ENCODE data around the gene NEK4. TPM values are rescaled to one million over a fixed set of nuclear protein-coding genes. Genes with fewer than 3 reads are reported as not detected.

NEK4 gene
- total and polyA plus RNA-seq, 7 experiments from 2014 or later, result 9.0 to 28.4 (median 15.4) TPM

DNA sequence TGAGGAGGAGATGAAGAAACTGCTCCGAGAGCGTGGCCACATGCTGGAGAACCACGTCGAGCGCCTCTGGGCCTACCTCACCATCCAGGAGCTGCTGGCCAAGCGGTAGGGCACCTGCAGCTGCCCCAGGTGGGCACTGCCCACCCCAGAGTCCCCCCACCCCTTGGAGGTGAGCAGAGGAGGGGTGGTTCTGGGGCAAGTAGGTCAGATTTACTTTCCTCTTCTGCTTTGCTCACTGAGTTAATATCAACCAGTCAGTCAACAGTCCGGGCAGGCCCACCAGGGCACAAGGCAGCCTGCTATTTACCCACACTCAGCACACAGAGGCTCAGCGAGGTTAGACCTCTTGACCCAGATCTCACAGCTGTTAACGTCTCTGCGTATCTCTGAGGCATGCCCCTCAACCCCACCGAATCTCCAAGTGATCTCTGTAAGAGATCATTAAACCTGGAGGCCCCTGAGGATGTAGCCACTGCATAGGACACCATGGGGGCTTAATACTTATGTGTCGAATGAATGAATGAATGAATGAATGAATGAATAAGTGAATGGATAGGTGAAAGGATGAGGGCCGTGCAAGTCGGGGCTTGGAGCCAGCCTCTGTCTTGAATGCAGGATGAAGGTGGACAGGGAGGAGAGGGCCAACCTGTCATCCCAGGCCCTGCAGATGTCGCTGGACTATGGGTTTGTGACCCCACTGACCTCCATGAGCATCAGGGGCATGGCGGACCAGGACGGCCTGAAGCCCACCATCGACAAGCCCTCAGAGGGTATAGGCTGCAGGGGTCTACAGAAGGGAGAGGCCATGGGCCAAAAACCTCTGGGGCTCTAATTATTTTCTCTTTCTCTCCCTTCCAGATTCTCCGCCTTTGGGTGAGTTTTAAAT, 15.8 kb upstream of the NEK4 start:
- no peaks in the 10 kb centered on the region for H3K9me3 Mint-ChIP-seq
- H3K27me3 ChIP-seq (ENCODE audit: control insufficient read depth in 2 of 2, insufficient read depth in 2 of 2, low read length in 2 of 2), result no peaks in the 10 kb centered on the region
- ChIA-PET POLR2A (no interaction called here), CTCF (no interaction called here)
- H3K4me3 ChIP-seq (ENCODE audit: low read length), result no peak overlapping the region
- no peak for DNase-seq
- H3K9me3 ChIP-seq (ENCODE audit: control insufficient read depth in 2 of 3, low read length in 3 of 3), result no peaks in the 10 kb centered on the region
- no peak for ATAC-seq
- H3K36me3 ChIP-seq (ENCODE audit: control insufficient read depth in 2 of 3, insufficient read depth in 3 of 3, low read length in 3 of 3), result no peaks in the 10 kb centered on the region
- no peak overlapping the region for H3K27ac Mint-ChIP-seq
- H3K4me1 Mint-ChIP-seq, result peaks cover 0 to 6% (median 0%) of the 10 kb centered on the region in 7 donors
- intact Hi-C loops (cut with micrococcal nuclease), result no loop called here
- peaks cover 0 to 11% (median 3%) of the 10 kb centered on the region in 5 donors for H3K27me3 Mint-ChIP-seq
- no peaks in the 10 kb centered on the region for H3K36me3 Mint-ChIP-seq
- H3K4me3 Mint-ChIP-seq, result no peak overlapping the region
- no peak overlapping the region for H3K27ac ChIP-seq (ENCODE audit: low read depth, low read length)
- no peaks in the 10 kb centered on the region for H3K4me1 ChIP-seq (ENCODE audit: control insufficient read depth in 2 of 2, insufficient read depth in 2 of 2, low read length in 2 of 2)

DNA sequence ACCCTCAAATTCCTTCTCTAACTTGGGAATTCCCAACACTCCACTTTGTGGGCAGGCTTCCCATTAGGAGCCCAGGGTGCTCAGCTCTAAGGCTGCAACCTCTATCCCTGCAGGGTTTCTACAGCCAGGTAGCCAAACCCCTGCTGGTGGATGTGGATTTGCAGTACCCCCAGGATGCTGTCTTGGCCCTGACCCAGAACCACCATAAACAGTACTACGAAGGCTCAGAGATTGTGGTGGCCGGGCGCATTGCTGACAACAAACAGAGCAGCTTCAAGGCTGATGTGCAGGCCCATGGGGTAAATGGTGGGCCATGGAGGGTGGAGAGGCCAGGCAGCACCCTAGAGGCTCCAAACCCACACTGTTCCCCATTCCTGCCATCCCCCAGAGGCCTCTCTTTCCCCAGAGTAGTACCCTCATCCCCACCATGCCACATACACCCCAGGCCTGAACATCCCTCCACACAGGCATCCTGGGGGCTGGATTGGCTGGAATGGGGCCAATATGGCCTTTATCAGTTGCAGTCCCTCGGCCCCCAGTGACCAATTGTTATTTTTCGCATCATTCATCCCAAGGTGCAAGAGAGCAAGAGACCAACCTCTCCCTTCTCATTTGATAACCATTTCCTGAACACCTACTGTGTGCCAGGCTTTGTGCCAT, 14.3 kb upstream of the NEK4 start:
- Histone ChIP-seq H3K27me3 (ENCODE audit: control insufficient read depth in 2 of 2, insufficient read depth in 2 of 2, low read length in 2 of 2) (no peaks in the 10 kb centered on the region), H3K27ac (ENCODE audit: low read depth, low read length) (no peak overlapping the region), H3K36me3 (ENCODE audit: control insufficient read depth in 2 of 3, insufficient read depth in 3 of 3, low read length in 3 of 3) (no peaks in the 10 kb centered on the region), H3K9me3 (ENCODE audit: control insufficient read depth in 2 of 3, low read length in 3 of 3) (no peaks in the 10 kb centered on the region), H3K4me3 (ENCODE audit: low read length) (no peak overlapping the region), H3K4me1 (ENCODE audit: control insufficient read depth in 2 of 2, insufficient read depth in 2 of 2, low read length in 2 of 2) (no peaks in the 10 kb centered on the region)
- Mint-ChIP-seq H3K36me3 (no peaks in the 10 kb centered on the region), H3K27me3 (peaks cover 0 to 11% (median 3%) of the 10 kb centered on the region in 5 donors), H3K9me3 (no peaks in the 10 kb centered on the region), H3K4me1 (peaks cover 0 to 6% (median 0%) of the 10 kb centered on the region in 7 donors), H3K4me3 (no peak overlapping the region), H3K27ac (no peak overlapping the region)
- POLR2A ChIA-PET, result no interaction called here
- CTCF ChIA-PET, result no interaction called here
- intact Hi-C loops (cut with micrococcal nuclease), result no loop called here
- ATAC-seq, result no peak
- no peak for DNase-seq

DNA sequence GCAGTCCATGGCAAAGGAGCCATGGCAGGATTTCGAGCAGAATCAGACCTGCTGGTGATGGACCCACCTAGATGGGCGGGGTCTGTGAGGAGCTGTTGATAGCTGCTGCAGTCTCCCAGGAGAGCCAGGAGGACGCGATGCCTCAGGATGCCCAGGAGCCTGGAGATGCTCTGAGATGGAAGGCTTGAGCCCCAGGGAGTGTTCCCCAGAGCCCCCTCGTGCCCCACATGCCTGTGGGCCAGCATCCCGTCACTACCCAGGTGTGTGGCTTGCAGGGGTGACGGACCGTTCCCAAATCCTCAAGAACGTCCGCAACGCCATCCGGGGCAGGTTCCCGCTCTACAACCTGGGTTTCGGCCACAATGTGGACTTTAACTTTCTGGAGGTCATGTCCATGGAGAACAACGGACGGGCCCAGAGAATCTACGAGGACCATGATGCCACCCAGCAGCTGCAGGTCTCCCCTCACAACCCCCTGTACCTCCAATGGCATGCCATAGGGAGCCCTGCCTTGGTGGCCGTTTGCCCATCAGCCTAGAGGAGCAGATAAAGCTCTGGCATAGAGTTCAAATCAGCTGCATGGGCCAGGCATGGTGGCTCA, 13.4 kb upstream of the NEK4 start:
- H3K36me3 Mint-ChIP-seq, result no peaks in the 10 kb centered on the region
- Histone ChIP-seq H3K36me3 (ENCODE audit: control insufficient read depth in 2 of 3, insufficient read depth in 3 of 3, low read length in 3 of 3) (no peaks in the 10 kb centered on the region), H3K4me3 (ENCODE audit: low read length) (no peak overlapping the region), H3K27me3 (ENCODE audit: control insufficient read depth in 2 of 2, insufficient read depth in 2 of 2, low read length in 2 of 2) (no peaks in the 10 kb centered on the region), H3K9me3 (ENCODE audit: control insufficient read depth in 2 of 3, low read length in 3 of 3) (no peaks in the 10 kb centered on the region), H3K4me1 (ENCODE audit: control insufficient read depth in 2 of 2, insufficient read depth in 2 of 2, low read length in 2 of 2) (no peaks in the 10 kb centered on the region), H3K27ac (ENCODE audit: low read depth, low read length) (no peak overlapping the region)
- no peak for ATAC-seq
- no peak overlapping the region for H3K4me3 Mint-ChIP-seq
- DNase-seq, result no peak
- H3K27me3 Mint-ChIP-seq, result peaks cover 0 to 14% (median 3%) of the 10 kb centered on the region in 5 donors
- H3K27ac Mint-ChIP-seq, result no peak overlapping the region
- CTCF ChIA-PET, result no interaction called here
- POLR2A ChIA-PET, result no interaction called here
- no peaks in the 10 kb centered on the region for H3K9me3 Mint-ChIP-seq
- H3K4me1 Mint-ChIP-seq, result peaks cover 0 to 9% (median 0%) of the 10 kb centered on the region in 7 donors
- intact Hi-C loops (cut with micrococcal nuclease), result no loop called here

DNA sequence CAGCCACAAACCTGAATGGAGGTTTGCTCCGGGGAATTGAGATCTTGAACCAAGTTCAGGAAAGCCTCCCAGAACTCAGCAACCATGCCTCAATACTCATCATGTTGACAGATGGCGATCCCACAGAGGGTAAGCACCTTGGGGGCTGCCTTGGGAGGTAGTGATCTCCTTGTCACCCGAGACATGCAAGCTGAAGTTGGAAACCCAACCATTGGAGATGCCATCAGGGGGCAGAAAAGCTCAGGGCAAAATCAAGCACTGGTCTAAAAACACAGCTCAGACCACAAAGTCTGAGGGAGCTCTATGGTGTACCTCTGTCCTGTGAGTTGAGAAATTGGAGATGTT, 12.4 kb upstream of the NEK4 start:
- Mint-ChIP-seq H3K9me3 (no peaks in the 10 kb centered on the region), H3K4me3 (no peak overlapping the region), H3K4me1 (peaks cover 0 to 9% (median 0%) of the 10 kb centered on the region in 7 donors), H3K27me3 (peaks cover 0 to 14% (median 3%) of the 10 kb centered on the region in 5 donors), H3K27ac (no peak overlapping the region), H3K36me3 (no peaks in the 10 kb centered on the region)
- Histone ChIP-seq H3K9me3 (ENCODE audit: control insufficient read depth in 2 of 3, low read length in 3 of 3) (no peaks in the 10 kb centered on the region), H3K4me1 (ENCODE audit: control insufficient read depth in 2 of 2, insufficient read depth in 2 of 2, low read length in 2 of 2) (no peaks in the 10 kb centered on the region), H3K36me3 (ENCODE audit: control insufficient read depth in 2 of 3, insufficient read depth in 3 of 3, low read length in 3 of 3) (no peaks in the 10 kb centered on the region), H3K27me3 (ENCODE audit: control insufficient read depth in 2 of 2, insufficient read depth in 2 of 2, low read length in 2 of 2) (no peaks in the 10 kb centered on the region), H3K27ac (ENCODE audit: low read depth, low read length) (no peak overlapping the region), H3K4me3 (ENCODE audit: low read length) (no peak overlapping the region)
- no peak for ATAC-seq
- no peak for DNase-seq
- POLR2A ChIA-PET, result no interaction called here
- CTCF ChIA-PET, result no interaction called here
- intact Hi-C loops (cut with micrococcal nuclease), result no loop called here

DNA sequence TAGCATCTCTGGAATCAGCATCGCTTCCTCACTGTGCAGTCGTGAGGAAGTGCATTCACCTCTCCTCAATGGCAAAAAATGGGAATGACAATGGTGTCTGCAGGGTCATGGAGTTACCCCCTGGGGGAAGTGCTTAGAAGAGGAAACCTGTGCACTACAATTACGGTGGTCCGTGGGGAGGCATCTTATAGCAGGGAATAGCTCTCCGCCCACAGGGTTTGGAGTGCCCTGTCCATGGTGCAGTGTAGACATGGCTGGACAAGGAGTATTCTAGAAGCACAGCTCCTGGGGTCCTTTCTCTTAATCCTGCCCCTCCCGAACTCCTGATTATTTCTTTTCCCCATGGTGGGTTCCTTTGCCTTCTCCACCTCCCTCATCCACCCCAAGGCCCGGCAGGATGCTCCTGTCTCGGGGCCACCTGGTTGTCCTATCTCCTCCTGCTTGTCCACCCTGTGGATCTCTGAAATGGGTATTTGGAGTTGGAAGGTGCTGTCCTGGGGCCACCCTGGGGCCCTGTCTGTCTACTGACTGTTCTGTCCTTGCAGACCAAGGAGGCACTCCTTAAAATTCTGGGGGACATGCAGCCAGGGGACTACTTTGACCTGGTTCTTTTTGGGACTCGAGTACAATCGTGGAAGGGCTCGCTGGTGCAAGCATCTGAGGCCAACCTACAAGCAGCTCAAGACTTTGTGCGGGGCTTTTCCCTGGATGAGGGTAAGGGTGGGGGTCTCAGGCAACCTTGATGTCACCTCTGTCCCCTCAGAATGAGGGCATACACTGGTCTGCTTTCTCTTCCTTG, 11.9 kb upstream of the NEK4 start:
- intact Hi-C loops (cut with micrococcal nuclease), result no loop called here
- Mint-ChIP-seq H3K27me3 (peaks cover 0 to 14% (median 3%) of the 10 kb centered on the region in 5 donors), H3K27ac (no peak overlapping the region), H3K36me3 (no peaks in the 10 kb centered on the region), H3K9me3 (no peaks in the 10 kb centered on the region), H3K4me3 (no peak overlapping the region), H3K4me1 (peaks cover 0 to 11% (median 0%) of the 10 kb centered on the region in 7 donors)
- no peak for DNase-seq
- CTCF ChIA-PET, result no interaction called here
- H3K36me3 ChIP-seq (ENCODE audit: control insufficient read depth in 2 of 3, insufficient read depth in 3 of 3, low read length in 3 of 3), result no peaks in the 10 kb centered on the region
- H3K4me3 ChIP-seq (ENCODE audit: low read length), result no peak overlapping the region
- H3K4me1 ChIP-seq (ENCODE audit: control insufficient read depth in 2 of 2, insufficient read depth in 2 of 2, low read length in 2 of 2), result no peaks in the 10 kb centered on the region
- no peak overlapping the region for H3K27ac ChIP-seq (ENCODE audit: low read depth, low read length)
- no peak for ATAC-seq
- no peaks in the 10 kb centered on the region for H3K9me3 ChIP-seq (ENCODE audit: control insufficient read depth in 2 of 3, low read length in 3 of 3)
- H3K27me3 ChIP-seq (ENCODE audit: control insufficient read depth in 2 of 2, insufficient read depth in 2 of 2, low read length in 2 of 2), result no peaks in the 10 kb centered on the region
- POLR2A ChIA-PET, result no interaction called here

DNA sequence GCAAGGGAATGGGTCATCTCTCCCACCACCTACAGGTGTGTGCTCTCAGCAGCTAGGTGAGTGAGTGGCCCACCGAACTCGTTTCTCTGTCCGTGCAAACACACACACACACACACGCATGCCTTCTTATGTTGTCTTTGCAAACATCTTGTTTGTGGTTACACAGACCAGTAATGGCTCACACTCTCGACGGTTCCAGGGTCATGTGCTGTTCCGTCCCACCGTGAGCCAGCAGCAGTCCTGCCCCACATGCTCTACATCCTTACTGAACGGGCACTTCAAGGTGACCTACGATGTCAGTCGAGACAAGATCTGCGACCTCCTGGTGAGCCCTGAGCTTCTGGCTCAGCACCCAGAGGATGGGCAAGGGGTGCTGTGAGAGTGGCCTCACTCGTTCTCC, 11.0 kb upstream of the NEK4 start:
- ChIA-PET POLR2A (no interaction called here), CTCF (no interaction called here)
- Histone ChIP-seq H3K36me3 (ENCODE audit: control insufficient read depth in 2 of 3, insufficient read depth in 3 of 3, low read length in 3 of 3) (no peaks in the 10 kb centered on the region), H3K27ac (ENCODE audit: low read depth, low read length) (no peak overlapping the region), H3K4me1 (ENCODE audit: control insufficient read depth in 2 of 2, insufficient read depth in 2 of 2, low read length in 2 of 2) (no peaks in the 10 kb centered on the region), H3K9me3 (ENCODE audit: control insufficient read depth in 2 of 3, low read length in 3 of 3) (no peaks in the 10 kb centered on the region), H3K4me3 (ENCODE audit: low read length) (no peak overlapping the region), H3K27me3 (ENCODE audit: control insufficient read depth in 2 of 2, insufficient read depth in 2 of 2, low read length in 2 of 2) (no peaks in the 10 kb centered on the region)
- no peak for ATAC-seq
- no peaks in the 10 kb centered on the region for H3K9me3 Mint-ChIP-seq
- intact Hi-C loops (cut with micrococcal nuclease), result no loop called here
- H3K27me3 Mint-ChIP-seq, result peaks cover 0 to 14% (median 3%) of the 10 kb centered on the region in 5 donors
- H3K4me1 Mint-ChIP-seq, result peaks cover 0 to 11% (median 0%) of the 10 kb centered on the region in 7 donors
- no peaks in the 10 kb centered on the region for H3K36me3 Mint-ChIP-seq
- DNase-seq, result no peak
- H3K4me3 Mint-ChIP-seq, result no peak overlapping the region
- no peak overlapping the region for H3K27ac Mint-ChIP-seq

Measured in naive thymus-derived CD4-positive, alpha-beta T cell (primary cell).